ENCODE data around the gene SORCS2. TPM values are rescaled to one million over a fixed set of nuclear protein-coding genes. Genes with fewer than 3 reads are reported as not detected.

Gene SORCS2
- total RNA-seq, 4 donors from 2014 or later = 0.26 to 17.1 (median 2.9) TPM

DNA sequence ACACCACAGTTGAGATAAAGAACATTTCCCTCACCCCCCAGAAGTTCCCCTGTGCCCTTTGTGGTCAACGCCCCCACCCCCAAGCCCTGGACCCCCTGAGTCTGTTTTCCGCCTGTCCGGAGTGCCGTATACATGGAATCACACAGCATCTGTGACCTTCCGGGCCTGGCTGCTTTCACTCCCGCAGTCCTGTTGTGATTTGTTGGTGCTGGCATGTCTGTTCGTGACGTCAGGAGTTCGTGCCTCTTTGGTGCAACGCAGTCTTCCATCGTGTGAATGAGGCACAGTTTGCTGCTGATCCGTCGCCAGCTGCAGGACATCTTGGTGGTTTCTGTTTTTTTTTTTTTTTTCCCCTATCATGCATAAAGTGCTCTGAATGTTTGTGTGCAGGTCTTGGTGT is 180.3 kb downstream of the SORCS2 start:
- Histone ChIP-seq H3K4me1 (no peaks in the 10 kb centered on the region), H3K27me3 (no peaks in the 10 kb centered on the region), H3K36me3 (no peaks in the 10 kb centered on the region), H3K9me3 (no peaks in the 10 kb centered on the region), H3K4me3 (no peak overlapping the region), H3K27ac (no peak overlapping the region)
- DNase-seq = no peak
- no peak for TF ChIP-seq POLR2A (IDR thresholded peaks at IDR 0.05)
- TF ChIP-seq, protein P1, sequence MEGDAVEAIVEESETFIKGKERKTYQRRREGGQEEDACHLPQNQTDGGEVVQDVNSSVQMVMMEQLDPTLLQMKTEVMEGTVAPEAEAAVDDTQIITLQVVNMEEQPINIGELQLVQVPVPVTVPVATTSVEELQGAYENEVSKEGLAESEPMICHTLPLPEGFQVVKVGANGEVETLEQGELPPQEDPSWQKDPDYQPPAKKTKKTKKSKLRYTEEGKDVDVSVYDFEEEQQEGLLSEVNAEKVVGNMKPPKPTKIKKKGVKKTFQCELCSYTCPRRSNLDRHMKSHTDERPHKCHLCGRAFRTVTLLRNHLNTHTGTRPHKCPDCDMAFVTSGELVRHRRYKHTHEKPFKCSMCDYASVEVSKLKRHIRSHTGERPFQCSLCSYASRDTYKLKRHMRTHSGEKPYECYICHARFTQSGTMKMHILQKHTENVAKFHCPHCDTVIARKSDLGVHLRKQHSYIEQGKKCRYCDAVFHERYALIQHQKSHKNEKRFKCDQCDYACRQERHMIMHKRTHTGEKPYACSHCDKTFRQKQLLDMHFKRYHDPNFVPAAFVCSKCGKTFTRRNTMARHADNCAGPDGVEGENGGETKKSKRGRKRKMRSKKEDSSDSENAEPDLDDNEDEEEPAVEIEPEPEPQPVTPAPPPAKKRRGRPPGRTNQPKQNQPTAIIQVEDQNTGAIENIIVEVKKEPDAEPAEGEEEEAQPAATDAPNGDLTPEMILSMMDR (IDR thresholded peaks at IDR 0.05) = no peak
- intact Hi-C loops (cut with DNase I; ENCODE audit: low total_unique reads) = no loop called here

DNA sequence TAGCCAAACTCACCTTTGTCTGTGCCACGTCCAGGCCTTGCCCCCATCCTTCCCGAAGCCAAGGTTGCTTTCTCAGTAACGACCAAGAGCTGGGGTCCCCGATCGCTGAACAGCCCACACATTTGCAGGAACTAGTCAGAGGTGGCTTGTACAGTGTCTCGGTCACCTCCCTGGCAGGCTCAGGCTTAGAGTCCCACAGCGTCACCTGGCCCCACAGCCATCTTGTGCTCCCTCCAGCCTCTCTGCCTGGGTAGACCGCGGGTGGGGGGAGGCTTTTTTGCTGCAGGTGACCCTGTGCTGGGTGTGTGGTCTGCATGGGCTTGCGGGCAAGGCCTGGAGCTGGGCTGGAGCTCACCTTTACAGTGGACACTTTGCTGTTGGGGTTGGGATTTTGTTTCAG is 182.2 kb downstream of the SORCS2 start:
- H3K27me3 ChIP-seq = no peaks in the 10 kb centered on the region
- no peaks in the 10 kb centered on the region for H3K9me3 ChIP-seq
- intact Hi-C loops (cut with DNase I; ENCODE audit: low total_unique reads) = no loop called here
- no peak for DNase-seq
- H3K4me3 ChIP-seq = no peak overlapping the region
- H3K27ac ChIP-seq = no peak overlapping the region
- H3K4me1 ChIP-seq = no peaks in the 10 kb centered on the region
- TF ChIP-seq, protein P1 (IDR thresholded peaks at IDR 0.05) = no peak
- no peaks in the 10 kb centered on the region for H3K36me3 ChIP-seq

DNA sequence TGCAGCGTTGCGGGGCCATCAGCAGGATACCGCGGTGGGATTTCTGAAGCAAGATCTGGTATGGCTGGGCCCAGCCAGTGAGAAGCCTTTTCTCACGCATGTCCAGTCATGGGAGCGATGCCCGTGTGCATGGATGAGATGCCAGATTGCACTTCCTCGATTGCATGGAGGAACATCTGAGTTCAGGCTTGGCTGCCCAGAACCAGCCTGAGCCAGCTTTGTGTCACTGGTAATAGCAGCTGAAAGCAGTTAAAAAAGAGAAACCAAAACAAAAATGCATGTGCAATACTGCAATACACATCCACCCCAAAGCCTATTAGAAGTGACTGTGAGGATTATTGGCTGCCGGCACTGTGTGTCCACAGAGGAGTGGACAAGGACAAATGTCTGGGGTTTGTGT is 183.1 kb downstream of the SORCS2 start:
- intact Hi-C loops (cut with DNase I; ENCODE audit: low total_unique reads) = no loop called here
- Histone ChIP-seq H3K9me3 (no peaks in the 10 kb centered on the region), H3K4me1 (no peaks in the 10 kb centered on the region), H3K4me3 (no peak overlapping the region), H3K36me3 (no peaks in the 10 kb centered on the region), H3K27me3 (no peaks in the 10 kb centered on the region), H3K27ac (no peak overlapping the region)
- TF ChIP-seq POLR2A (IDR thresholded peaks at IDR 0.05) = no peak
- TF ChIP-seq, protein P1 (IDR thresholded peaks at IDR 0.05) = no peak
- DNase-seq = peak in 1 of 2 donors; percentile 26

DNA sequence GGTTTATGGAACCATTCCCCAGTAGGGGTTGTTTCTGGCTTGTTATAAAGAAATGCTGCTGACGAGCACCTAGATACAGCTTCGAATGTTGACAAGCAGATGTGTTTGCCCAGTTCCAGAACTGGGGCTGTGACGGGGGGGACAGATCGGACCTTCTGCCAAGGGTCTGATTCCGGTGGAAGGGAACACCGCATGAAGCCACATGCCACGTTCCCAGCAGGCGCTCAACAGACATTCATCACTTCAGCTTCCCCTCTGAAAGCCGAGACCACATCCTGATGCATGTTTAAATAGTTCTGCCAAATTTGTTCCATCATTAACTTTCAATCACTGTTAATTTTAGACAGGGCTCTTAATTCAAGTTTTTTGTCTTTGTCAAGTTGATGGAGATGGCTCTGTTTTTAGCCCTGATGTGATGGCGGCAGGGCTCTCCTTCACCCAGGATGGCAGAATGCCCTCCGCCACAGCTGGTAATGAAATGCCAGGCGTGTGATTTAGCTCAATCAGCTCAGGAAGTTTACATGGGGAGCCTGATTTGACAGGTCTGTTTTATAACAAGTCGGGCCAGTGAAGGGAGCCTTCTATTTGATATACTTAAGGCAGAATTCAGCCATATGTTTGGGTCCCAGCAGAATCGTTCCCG is 185.0 kb downstream of the SORCS2 start:
- TF ChIP-seq POLR2A (IDR thresholded peaks at IDR 0.05) = no peak
- TF ChIP-seq, protein P1 (IDR thresholded peaks at IDR 0.05) = no peak
- Histone ChIP-seq H3K27ac (no peak overlapping the region), H3K4me1 (no peaks in the 10 kb centered on the region), H3K36me3 (no peaks in the 10 kb centered on the region), H3K9me3 (no peaks in the 10 kb centered on the region), H3K27me3 (no peaks in the 10 kb centered on the region), H3K4me3 (no peak overlapping the region)
- no peak for DNase-seq
- intact Hi-C loops (cut with DNase I; ENCODE audit: low total_unique reads) = no loop called here

DNA sequence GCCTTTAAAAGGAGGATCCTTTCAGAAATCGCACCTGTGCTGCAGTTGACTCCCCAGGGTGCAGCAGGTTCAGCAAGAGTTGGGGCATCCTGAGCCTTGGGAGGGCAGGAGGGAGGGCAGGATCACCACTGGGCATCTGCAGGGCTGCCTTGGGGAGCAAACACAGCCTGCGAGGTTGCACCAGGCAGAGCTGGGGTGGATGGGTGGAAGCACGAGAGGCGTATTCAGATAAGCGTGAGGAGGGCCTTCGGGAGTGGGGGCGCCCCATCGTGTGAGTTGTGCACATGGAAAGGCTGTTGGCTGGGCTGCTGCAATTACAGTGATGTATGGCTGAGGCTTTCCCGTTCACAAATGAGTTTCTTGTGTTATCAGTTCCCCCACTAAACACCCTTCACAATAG is 186.8 kb downstream of the SORCS2 start:
- Histone ChIP-seq H3K9me3 (no peaks in the 10 kb centered on the region), H3K27ac (no peak overlapping the region), H3K4me3 (no peak overlapping the region), H3K4me1 (no peaks in the 10 kb centered on the region), H3K36me3 (no peaks in the 10 kb centered on the region), H3K27me3 (no peaks in the 10 kb centered on the region)
- intact Hi-C loops (cut with DNase I; ENCODE audit: low total_unique reads) = no loop called here
- no peak for DNase-seq
- TF ChIP-seq, protein P1 (IDR thresholded peaks at IDR 0.05) = no peak
- TF ChIP-seq POLR2A (IDR thresholded peaks at IDR 0.05) = no peak

Measured in uterus (tissue), 4 donors.